ENCODE results near the gene DOCK2. TPM values are rescaled to one million over a fixed set of nuclear protein-coding genes. Genes with fewer than 3 reads are reported as not detected.

Gene DOCK2
- total and polyA plus RNA-seq, 9 of the 15 experiments (the other 6 are each of a cell fraction or from before 2014, with no cell fraction given) = 4.5 to 42.6 (median 20.5) TPM

DNA sequence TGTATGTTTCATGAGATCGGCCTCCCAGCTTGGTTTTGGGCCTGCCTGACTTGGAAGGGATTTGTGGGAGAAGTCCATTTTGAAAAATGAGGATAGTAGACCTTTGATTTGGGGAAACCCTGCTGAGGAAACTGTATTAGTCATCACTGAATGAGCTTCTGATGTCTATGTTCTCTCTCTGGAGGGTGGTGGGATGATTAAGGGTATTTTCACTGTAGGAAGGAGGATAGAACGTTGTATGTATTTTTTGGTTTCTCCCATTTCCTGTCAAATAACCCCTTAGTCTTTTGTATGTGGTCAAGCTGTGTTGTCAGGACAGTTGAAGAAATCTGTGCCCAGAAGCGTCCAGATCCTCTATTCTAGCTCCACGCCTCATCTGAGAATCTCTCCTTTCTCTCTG, 191.3 kb downstream of the DOCK2 start (continued):
- TF ChIP-seq, protein P1, sequence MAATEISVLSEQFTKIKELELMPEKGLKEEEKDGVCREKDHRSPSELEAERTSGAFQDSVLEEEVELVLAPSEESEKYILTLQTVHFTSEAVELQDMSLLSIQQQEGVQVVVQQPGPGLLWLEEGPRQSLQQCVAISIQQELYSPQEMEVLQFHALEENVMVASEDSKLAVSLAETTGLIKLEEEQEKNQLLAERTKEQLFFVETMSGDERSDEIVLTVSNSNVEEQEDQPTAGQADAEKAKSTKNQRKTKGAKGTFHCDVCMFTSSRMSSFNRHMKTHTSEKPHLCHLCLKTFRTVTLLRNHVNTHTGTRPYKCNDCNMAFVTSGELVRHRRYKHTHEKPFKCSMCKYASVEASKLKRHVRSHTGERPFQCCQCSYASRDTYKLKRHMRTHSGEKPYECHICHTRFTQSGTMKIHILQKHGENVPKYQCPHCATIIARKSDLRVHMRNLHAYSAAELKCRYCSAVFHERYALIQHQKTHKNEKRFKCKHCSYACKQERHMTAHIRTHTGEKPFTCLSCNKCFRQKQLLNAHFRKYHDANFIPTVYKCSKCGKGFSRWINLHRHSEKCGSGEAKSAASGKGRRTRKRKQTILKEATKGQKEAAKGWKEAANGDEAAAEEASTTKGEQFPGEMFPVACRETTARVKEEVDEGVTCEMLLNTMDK (IDR thresholded peaks at IDR 0.05; ENCODE audit: borderline replicate concordance, insufficient read depth, low read depth, low read length, poor library complexity, severe bottlenecking) = no peak
- TF ChIP-seq NELFE (IDR thresholded peaks at IDR 0.05; ENCODE audit: insufficient read depth, insufficient read length) (no peak), PTBP1 (IDR thresholded peaks at IDR 0.05; ENCODE audit: low read depth, low read length) (no peak), ARID2 (IDR thresholded peaks at IDR 0.05) (no peak), PHF8 (IDR thresholded peaks at IDR 0.05; ENCODE audit: borderline replicate concordance, low read length) (no peak)
- TF ChIP-seq, protein P2, sequence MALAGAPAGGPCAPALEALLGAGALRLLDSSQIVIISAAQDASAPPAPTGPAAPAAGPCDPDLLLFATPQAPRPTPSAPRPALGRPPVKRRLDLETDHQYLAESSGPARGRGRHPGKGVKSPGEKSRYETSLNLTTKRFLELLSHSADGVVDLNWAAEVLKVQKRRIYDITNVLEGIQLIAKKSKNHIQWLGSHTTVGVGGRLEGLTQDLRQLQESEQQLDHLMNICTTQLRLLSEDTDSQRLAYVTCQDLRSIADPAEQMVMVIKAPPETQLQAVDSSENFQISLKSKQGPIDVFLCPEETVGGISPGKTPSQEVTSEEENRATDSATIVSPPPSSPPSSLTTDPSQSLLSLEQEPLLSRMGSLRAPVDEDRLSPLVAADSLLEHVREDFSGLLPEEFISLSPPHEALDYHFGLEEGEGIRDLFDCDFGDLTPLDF (CRISPR knock-in tag; IDR thresholded peaks at IDR 0.05) = no peak

DNA sequence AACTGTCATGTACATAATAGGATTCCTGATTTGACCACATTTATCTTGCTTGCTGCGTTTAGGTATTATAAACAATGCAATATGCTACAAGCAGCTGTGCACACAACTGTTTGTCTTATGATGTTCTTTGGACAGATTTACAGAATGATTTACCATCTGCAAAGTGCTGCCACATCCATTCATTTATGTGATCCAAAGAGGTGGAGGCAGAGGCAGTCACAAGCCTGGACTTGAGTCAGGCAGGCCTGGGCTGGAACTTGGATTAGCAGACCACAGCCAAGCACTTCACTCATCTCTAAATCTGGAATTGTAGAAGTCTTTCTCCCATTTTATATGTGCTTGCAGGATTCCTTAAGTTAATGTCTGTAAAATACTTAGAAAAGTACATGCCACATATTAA, 194.3 kb downstream of the DOCK2 start:
- 21% methylated on average over 1 of the region's 1 CpG for WGBS (ENCODE audit: insufficient coverage, low coverage, missing lambda C conversion rate)
- no peak for ATAC-seq
- no TSS peak for BruUV-seq (replicated peaks)

More for the DNA sequence above, 194.3 kb downstream of the DOCK2 start:
- Histone ChIP-seq H3K4me3 (no peak overlapping the region), H3K9me1 (ENCODE audit: control insufficient read depth, insufficient read depth, low read length) (no peaks in the 10 kb centered on the region), H2AFZ (ENCODE audit: low read depth, low read length) (no peak overlapping the region), H3K4me2 (ENCODE audit: insufficient read depth, low read length) (no peak overlapping the region), H3K9ac (ENCODE audit: insufficient read depth in 1 of 2, low read depth in 2 of 2, low read length in 2 of 2) (no peak overlapping the region), H3K36me3 (ENCODE audit: control insufficient read depth, insufficient read depth, low read length) (no peaks in the 10 kb centered on the region), H3K27ac (ENCODE audit: extremely low read depth, low read depth, low read length) (no peak overlapping the region), H3K79me2 (ENCODE audit: control insufficient read depth, insufficient read depth, low read length) (no peaks in the 10 kb centered on the region), H4K20me1 (replicated peaks; ENCODE audit: control insufficient read depth, insufficient read depth, low read length) (no peaks in the 10 kb centered on the region), H3K27me3 (ENCODE audit: control insufficient read depth in 2 of 2, insufficient read depth in 2 of 2, low read length in 2 of 2) (no peaks in the 10 kb centered on the region; a peak in 1 of 5 replicates), H3K9me3 (replicated peaks; ENCODE audit: control insufficient read depth, insufficient read depth, low read depth, low read length) (no peaks in the 10 kb centered on the region), H3K4me1 (replicated peaks in 1 of 2; ENCODE audit: control insufficient read depth in 2 of 2, insufficient read depth in 2 of 2, low read length in 2 of 2) (no peaks in the 10 kb centered on the region)
- CTCF ChIA-PET (ENCODE audit: low intra/inter-chr PET ratio) = no interaction called here
- POLR2A ChIA-PET = no interaction called here
- intact Hi-C loops (cut with micrococcal nuclease) = no loop called here
- in situ Hi-C loops (cut with MboI) = no loop called here
- TF ChIP-seq NCOA4 (IDR thresholded peaks at IDR 0.05; ENCODE audit: partially characterized antibody) = no peak
- no peak for TF ChIP-seq ZNF239 (CRISPR knock-in tag; IDR thresholded peaks at IDR 0.05)
- no peak for TF ChIP-seq PTBP1 (IDR thresholded peaks at IDR 0.05; ENCODE audit: low read depth, low read length)
- no peak for TF ChIP-seq NFE2 (IDR thresholded peaks at IDR 0.05; ENCODE audit: low read depth)
- no peak for TF ChIP-seq SMARCC2 (IDR thresholded peaks at IDR 0.05; ENCODE audit: low read depth)
- TF ChIP-seq ZNF212 (CRISPR knock-in tag; IDR thresholded peaks at IDR 0.05) = no peak
- TF ChIP-seq, protein P3, sequence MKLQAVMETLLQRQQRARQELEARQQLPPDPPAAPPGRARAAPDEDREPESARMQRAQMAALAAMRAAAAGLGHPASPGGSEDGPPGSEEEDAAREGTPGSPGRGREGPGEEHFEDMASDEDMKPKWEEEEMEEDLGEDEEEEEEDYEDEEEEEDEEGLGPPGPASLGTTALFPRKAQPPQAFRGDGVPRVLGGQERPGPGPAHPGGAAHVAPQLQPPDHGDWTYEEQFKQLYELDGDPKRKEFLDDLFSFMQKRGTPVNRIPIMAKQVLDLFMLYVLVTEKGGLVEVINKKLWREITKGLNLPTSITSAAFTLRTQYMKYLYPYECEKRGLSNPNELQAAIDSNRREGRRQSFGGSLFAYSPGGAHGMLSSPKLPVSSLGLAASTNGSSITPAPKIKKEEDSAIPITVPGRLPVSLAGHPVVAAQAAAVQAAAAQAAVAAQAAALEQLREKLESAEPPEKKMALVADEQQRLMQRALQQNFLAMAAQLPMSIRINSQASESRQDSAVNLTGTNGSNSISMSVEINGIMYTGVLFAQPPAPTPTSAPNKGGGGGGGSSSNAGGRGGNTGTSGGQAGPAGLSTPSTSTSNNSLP (IDR thresholded peaks at IDR 0.05; ENCODE audit: borderline replicate concordance, low read depth, low read length) = no peak
- TF ChIP-seq ZBTB7A (IDR thresholded peaks at IDR 0.05; ENCODE audit: borderline replicate concordance, control insufficient read depth, low read depth, low read length) = no peak
- TF ChIP-seq CBFA2T2 (conservative IDR thresholded peaks at IDR 0.05) = no peak
- TF ChIP-seq MED1 (CRISPR knock-in tag; IDR thresholded peaks at IDR 0.05; ENCODE audit: borderline replicate concordance) = no peak
- no peak for TF ChIP-seq ZNF253 (CRISPR knock-in tag; conservative IDR thresholded peaks at IDR 0.05)
- TF ChIP-seq TEAD4 (IDR thresholded peaks at IDR 0.05; ENCODE audit: low read length) = no peak
- no peak for TF ChIP-seq TEAD4 (CRISPR knock-in tag; IDR thresholded peaks at IDR 0.05; ENCODE audit: borderline replicate concordance)
- no peak for DNase-seq (ENCODE audit: extremely low read depth in 1 of 4, low spot score in 3 of 4)
- FAIRE-seq = no peak

Data from K562 (cell line).